Measurements from ENCODE around the gene AGMO. TPM values are rescaled to one million over a fixed set of nuclear protein-coding genes. Genes with fewer than 3 reads are reported as not detected.

Gene AGMO
- total RNA-seq, 1 experiment from 2014 or later = 0.77 TPM

DNA sequence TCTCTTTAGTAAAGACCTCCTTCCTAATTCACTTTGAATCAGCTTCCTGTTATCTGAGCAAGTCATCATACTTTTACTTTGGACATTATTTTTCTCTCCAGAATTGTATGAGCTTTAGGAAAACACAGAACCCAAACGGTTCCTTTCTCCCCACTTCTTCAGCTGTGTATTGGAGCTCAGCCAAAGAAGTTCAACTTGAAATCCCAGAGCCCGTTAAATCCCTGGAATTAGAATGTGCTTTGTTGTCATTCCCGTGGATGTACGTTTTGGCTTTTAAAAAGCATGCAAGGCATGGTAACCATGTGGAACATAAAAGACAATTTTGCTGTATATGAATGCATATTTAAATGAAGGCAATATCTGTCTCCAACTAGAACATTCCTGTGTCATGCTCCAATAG is 46.6 kb downstream of the AGMO start:
- H3K9me3 Mint-ChIP-seq = peaks cover 16% of the 10 kb centered on the region
- H3K4me1 Mint-ChIP-seq = peaks cover 36% of the 10 kb centered on the region
- H3K4me3 Mint-ChIP-seq = no peak overlapping the region
- TF ChIP-seq, protein P1, sequence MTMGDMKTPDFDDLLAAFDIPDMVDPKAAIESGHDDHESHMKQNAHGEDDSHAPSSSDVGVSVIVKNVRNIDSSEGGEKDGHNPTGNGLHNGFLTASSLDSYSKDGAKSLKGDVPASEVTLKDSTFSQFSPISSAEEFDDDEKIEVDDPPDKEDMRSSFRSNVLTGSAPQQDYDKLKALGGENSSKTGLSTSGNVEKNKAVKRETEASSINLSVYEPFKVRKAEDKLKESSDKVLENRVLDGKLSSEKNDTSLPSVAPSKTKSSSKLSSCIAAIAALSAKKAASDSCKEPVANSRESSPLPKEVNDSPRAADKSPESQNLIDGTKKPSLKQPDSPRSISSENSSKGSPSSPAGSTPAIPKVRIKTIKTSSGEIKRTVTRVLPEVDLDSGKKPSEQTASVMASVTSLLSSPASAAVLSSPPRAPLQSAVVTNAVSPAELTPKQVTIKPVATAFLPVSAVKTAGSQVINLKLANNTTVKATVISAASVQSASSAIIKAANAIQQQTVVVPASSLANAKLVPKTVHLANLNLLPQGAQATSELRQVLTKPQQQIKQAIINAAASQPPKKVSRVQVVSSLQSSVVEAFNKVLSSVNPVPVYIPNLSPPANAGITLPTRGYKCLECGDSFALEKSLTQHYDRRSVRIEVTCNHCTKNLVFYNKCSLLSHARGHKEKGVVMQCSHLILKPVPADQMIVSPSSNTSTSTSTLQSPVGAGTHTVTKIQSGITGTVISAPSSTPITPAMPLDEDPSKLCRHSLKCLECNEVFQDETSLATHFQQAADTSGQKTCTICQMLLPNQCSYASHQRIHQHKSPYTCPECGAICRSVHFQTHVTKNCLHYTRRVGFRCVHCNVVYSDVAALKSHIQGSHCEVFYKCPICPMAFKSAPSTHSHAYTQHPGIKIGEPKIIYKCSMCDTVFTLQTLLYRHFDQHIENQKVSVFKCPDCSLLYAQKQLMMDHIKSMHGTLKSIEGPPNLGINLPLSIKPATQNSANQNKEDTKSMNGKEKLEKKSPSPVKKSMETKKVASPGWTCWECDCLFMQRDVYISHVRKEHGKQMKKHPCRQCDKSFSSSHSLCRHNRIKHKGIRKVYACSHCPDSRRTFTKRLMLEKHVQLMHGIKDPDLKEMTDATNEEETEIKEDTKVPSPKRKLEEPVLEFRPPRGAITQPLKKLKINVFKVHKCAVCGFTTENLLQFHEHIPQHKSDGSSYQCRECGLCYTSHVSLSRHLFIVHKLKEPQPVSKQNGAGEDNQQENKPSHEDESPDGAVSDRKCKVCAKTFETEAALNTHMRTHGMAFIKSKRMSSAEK (CRISPR knock-in tag; IDR thresholded peaks at IDR 0.05; ENCODE audit: borderline replicate concordance) = no peak
- no peak for TF ChIP-seq ZNF263 (CRISPR knock-in tag; IDR thresholded peaks at IDR 0.05; ENCODE audit: low read depth)
- H3K27me3 Mint-ChIP-seq (ENCODE audit: low read depth) = no peaks in the 10 kb centered on the region
- POLR2A ChIA-PET = no interaction called here
- ATAC-seq (no peak), DNase-seq (ENCODE audit: low spot score) (no peak)
- peaks cover 6% of the 10 kb centered on the region for H3K36me3 Mint-ChIP-seq
- H3K27ac Mint-ChIP-seq = no peak overlapping the region
- CTCF ChIA-PET = no interaction called here

DNA sequence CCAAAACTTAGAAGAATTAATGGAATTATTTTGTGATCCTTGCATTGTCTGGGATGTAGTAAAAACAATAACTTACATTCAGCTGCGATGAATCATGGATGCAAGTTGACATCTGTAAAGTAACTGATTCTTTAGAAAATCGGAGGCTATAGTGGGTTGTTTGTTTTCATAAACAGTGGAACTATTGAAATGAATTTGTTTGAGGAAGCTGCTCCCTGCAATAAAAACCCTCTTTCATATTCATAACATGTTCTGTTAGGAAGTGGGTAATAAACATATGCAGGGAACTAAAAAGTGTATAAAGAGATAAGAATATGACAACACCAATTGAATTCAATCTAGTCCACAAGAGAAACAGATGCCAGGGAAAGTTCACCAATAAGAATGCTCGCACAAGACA is 53.6 kb downstream of the AGMO start:
- ChIA-PET CTCF (no interaction called here), POLR2A (no interaction called here)
- Mint-ChIP-seq H3K36me3 (no peaks in the 10 kb centered on the region), H3K27me3 (ENCODE audit: low read depth) (no peaks in the 10 kb centered on the region), H3K27ac (no peak overlapping the region), H3K4me3 (no peak overlapping the region), H3K9me3 (no peaks in the 10 kb centered on the region), H3K4me1 (peaks cover 19% of the 10 kb centered on the region)
- DNase-seq (ENCODE audit: low spot score) (no peak), ATAC-seq (no peak)
- TF ChIP-seq GRHL2 (CRISPR knock-in tag; IDR thresholded peaks at IDR 0.05; ENCODE audit: insufficient replicate concordance, severe bottlenecking) (no peak), EMX1 (CRISPR knock-in tag; IDR thresholded peaks at IDR 0.05) (no peak)

DNA sequence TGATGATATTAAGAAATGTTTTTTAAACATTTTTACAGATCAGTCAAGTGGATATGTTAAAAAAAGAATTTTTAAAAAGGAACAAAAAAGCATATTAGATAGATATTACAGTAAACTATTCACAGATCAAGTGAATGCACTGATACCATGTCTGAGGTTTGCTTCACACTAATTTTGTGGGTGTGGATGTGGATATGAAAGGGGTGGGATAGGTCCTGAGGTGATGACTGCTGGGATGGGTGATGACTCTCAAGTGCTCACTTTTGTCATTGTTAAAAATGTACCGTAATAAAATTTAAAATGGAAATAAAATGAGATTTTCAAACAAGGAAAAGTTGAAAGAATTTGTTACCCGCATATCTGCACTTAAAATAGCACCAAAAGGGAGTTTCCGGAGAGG is 54.1 kb downstream of the AGMO start:
- no peaks in the 10 kb centered on the region for H3K36me3 Mint-ChIP-seq
- no peak overlapping the region for H3K27ac Mint-ChIP-seq
- DNase-seq (ENCODE audit: low spot score) (no peak), ATAC-seq (no peak)
- no peaks in the 10 kb centered on the region for H3K9me3 Mint-ChIP-seq
- no peaks in the 10 kb centered on the region for H3K27me3 Mint-ChIP-seq (ENCODE audit: low read depth)
- H3K4me3 Mint-ChIP-seq = no peak overlapping the region
- ChIA-PET CTCF (no interaction called here), POLR2A (no interaction called here)
- H3K4me1 Mint-ChIP-seq = peaks cover 19% of the 10 kb centered on the region
- TF ChIP-seq, protein P2, sequence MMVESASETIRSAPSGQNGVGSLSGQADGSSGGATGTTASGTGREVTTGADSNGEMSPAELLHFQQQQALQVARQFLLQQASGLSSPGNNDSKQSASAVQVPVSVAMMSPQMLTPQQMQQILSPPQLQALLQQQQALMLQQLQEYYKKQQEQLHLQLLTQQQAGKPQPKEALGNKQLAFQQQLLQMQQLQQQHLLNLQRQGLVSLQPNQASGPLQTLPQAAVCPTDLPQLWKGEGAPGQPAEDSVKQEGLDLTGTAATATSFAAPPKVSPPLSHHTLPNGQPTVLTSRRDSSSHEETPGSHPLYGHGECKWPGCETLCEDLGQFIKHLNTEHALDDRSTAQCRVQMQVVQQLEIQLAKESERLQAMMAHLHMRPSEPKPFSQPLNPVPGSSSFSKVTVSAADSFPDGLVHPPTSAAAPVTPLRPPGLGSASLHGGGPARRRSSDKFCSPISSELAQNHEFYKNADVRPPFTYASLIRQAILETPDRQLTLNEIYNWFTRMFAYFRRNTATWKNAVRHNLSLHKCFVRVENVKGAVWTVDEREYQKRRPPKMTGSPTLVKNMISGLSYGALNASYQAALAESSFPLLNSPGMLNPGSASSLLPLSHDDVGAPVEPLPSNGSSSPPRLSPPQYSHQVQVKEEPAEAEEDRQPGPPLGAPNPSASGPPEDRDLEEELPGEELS (CRISPR knock-in tag; IDR thresholded peaks at IDR 0.05) = no peak
- no peak for TF ChIP-seq ZNF423 (CRISPR knock-in tag; IDR thresholded peaks at IDR 0.05)
- TF ChIP-seq, protein P3, sequence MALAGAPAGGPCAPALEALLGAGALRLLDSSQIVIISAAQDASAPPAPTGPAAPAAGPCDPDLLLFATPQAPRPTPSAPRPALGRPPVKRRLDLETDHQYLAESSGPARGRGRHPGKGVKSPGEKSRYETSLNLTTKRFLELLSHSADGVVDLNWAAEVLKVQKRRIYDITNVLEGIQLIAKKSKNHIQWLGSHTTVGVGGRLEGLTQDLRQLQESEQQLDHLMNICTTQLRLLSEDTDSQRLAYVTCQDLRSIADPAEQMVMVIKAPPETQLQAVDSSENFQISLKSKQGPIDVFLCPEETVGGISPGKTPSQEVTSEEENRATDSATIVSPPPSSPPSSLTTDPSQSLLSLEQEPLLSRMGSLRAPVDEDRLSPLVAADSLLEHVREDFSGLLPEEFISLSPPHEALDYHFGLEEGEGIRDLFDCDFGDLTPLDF (CRISPR knock-in tag; IDR thresholded peaks at IDR 0.05) = no peak
- TF ChIP-seq ZNF396 (CRISPR knock-in tag; IDR thresholded peaks at IDR 0.05; ENCODE audit: borderline replicate concordance) = no peak
- TF ChIP-seq, protein P4, sequence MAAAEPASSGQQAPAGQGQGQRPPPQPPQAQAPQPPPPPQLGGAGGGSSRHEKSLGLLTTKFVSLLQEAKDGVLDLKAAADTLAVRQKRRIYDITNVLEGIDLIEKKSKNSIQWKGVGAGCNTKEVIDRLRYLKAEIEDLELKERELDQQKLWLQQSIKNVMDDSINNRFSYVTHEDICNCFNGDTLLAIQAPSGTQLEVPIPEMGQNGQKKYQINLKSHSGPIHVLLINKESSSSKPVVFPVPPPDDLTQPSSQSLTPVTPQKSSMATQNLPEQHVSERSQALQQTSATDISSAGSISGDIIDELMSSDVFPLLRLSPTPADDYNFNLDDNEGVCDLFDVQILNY (CRISPR knock-in tag; IDR thresholded peaks at IDR 0.05) = no peak
- TF ChIP-seq, protein P5, sequence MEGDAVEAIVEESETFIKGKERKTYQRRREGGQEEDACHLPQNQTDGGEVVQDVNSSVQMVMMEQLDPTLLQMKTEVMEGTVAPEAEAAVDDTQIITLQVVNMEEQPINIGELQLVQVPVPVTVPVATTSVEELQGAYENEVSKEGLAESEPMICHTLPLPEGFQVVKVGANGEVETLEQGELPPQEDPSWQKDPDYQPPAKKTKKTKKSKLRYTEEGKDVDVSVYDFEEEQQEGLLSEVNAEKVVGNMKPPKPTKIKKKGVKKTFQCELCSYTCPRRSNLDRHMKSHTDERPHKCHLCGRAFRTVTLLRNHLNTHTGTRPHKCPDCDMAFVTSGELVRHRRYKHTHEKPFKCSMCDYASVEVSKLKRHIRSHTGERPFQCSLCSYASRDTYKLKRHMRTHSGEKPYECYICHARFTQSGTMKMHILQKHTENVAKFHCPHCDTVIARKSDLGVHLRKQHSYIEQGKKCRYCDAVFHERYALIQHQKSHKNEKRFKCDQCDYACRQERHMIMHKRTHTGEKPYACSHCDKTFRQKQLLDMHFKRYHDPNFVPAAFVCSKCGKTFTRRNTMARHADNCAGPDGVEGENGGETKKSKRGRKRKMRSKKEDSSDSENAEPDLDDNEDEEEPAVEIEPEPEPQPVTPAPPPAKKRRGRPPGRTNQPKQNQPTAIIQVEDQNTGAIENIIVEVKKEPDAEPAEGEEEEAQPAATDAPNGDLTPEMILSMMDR (IDR thresholded peaks at IDR 0.05) = no peak
- TF ChIP-seq TCF7 (CRISPR knock-in tag; IDR thresholded peaks at IDR 0.05; ENCODE audit: low read depth) = no peak
- no peak for TF ChIP-seq ZNF219 (CRISPR knock-in tag; IDR thresholded peaks at IDR 0.05; ENCODE audit: borderline replicate concordance)
- TF ChIP-seq, protein P6, sequence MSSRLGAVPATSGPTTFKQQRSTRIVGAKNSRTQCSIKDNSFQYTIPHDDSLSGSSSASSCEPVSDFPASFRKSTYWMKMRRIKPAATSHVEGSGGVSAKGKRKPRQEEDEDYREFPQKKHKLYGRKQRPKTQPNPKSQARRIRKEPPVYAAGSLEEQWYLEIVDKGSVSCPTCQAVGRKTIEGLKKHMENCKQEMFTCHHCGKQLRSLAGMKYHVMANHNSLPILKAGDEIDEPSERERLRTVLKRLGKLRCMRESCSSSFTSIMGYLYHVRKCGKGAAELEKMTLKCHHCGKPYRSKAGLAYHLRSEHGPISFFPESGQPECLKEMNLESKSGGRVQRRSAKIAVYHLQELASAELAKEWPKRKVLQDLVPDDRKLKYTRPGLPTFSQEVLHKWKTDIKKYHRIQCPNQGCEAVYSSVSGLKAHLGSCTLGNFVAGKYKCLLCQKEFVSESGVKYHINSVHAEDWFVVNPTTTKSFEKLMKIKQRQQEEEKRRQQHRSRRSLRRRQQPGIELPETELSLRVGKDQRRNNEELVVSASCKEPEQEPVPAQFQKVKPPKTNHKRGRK (CRISPR knock-in tag; IDR thresholded peaks at IDR 0.05; ENCODE audit: borderline replicate concordance) = no peak
